Measurements from ENCODE around the gene OPCML.

Gene OPCML

DNA sequence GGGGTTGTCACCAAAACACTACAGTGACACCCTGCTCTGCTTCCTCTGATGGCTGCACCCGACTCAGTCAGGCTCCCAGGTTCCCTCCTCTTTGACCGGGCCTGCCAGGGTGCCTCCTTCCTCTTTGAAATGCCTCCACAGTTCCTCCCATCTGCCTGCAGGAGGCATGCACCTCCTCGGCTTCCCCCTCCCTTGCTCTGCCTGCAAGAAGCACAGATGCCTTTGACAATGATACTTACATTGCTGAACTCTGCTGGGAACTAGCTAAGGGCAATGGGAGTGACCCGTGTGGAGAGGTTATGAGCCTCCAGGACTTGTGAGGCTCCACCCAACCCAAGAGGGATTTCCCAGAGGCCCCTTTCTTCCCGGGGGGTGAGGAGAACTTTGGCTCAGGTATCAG, 674.1 kb downstream of the OPCML start:
- no peak for DNase-seq

DNA sequence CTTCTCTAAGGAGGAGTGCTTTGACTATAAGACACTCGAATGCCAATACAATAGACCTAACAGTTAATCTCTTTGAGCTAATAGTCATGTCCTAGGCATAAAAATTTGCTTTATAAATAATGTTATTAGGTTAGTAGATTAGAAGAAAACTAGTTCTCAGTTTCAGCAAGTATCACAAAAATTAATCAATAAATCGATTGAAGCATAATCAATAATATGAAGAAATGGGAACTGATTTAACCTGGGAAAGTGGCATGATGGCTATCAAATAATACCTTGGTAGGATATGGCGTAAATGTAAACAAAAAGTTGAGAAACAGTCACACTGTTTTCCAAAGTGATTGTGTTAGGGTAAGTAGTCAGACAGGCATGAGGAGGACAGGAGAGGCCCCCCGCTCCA, 676.3 kb downstream of the OPCML start:
- DNase-seq = no peak

DNA sequence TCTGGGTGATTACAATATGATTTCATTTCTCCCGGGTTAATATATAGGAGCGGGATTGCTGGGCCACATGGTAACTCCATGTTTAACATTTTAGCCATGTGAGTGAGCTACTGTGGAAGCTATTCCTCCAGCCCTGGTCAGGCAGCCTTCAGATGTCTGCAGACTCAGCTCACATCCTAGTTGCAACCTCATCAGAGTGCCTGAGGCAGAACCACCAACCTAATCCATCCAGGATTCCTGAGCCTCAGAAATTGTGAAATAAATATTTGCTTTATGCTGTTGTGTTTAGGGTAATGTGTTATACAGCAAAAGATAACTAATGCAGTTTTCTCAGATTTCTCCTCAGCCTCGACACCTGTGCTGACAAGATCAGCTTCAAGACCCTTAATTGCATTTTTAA, 676.8 kb downstream of the OPCML start:
- no peak for DNase-seq

DNA sequence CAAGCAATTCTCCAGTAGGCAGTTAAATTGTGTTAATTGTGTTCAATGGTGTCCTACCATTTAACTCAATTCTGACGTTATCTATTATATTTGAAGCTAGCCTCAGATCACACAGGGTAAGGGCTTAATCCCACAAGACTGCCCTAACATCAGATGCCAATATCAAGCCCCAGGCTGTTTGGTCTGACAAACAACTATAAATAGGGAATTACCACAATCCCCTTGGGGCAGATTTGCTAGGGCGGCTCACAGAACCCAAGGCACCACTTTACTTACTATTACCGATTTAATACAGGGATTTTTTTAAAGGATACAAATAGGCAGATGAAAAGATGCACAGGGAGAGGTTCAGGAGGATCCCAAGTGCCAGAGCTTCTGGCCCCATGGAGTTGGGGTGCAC, 678.4 kb downstream of the OPCML start:
- DNase-seq = no peak

DNA sequence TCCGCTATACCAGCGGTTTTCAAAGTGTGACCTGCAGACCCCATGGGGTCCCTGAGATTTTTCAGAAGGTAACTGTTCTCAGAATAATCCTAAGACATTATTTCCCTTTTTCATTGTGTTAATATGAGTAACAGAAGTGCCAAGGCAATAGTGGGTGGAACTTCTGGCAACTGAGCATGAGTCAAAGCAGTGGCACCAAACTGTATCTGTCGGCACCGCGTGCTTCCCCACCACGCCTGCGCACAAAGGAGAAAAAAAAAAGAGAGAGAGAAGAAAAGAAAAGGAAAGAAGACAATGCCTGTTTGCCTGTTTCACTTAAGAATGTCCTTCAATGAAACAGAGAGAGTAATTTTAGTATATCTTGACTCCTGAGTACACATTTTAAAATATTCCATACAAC, 679.9 kb downstream of the OPCML start:
- no peak for DNase-seq

DNA sequence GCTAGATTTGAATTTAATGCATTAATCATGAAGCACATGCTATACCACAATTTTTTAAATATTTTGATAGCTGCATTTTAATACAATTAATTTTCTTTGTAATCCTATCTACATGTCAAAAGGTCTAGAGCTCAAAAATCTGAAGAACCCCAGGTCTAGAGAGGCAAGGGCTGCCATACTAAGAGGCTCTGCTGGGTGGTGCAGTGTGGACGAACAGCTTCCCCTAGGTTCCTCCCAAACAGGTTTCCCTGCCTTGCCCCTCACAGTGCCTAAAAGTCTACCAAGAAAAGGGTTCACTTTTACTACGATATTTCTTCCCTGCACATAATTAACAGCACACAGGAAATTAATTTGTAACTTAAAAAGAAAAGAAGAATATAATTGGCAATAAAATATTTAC, 681.1 kb downstream of the OPCML start:
- no peak for DNase-seq

DNA sequence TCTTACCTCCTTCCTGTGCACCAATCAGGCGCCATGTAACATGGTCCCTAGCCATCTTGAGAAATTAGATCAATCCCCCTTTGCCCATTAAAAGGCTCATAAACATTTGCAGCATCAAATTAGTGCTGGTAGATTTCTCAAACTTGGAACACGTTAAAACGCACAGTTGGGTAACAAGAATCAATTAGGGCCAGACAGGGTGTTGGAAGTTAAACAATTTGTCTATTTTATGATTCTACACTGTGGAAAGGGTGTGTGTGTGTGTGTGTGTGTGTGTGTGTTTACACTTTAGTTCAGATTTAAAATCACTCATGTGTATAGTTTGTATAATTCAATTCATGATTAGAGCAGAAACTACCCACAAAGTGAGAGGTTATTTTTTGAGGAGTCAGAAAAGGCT, 682.0 kb downstream of the OPCML start:
- no peak for DNase-seq

DNA sequence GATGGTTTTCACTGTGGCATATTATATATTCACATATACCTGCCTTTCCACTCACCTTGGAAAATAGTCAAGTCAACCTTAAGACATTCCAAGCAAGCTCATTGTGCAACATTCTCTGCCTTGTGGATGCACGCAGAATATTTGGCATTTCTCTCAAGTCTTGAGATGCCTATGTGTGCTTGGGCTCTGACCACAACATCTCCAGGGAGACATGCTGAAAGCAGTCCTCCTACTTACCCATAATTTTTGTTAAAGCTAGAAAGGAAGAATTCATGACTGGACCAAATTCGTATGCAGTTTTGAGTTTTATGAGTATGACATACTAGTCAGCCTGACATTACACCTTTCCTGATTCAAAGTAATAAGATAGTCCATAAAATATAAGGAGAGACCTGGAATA, 684.0 kb downstream of the OPCML start:
- DNase-seq = no peak

DNA sequence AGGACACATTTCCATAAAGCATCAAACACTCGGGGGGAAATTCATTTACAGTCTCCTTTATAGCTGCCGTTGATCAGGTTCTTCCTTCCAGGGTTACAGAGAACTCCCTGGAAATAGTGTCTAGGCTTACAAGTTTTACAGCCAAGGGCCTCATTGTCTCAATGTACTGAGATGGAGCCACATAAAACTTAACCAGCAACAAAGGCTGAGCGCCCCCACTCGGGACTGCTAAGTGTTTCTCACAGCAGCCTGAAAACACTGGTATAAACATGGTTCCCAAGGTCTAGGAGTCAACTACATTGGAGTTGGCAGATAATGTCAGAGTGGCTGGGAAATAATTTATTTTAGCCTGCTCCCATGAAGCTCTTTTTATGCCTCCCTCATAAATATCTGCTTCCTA, 686.2 kb downstream of the OPCML start:
- DNase-seq = no peak

DNA sequence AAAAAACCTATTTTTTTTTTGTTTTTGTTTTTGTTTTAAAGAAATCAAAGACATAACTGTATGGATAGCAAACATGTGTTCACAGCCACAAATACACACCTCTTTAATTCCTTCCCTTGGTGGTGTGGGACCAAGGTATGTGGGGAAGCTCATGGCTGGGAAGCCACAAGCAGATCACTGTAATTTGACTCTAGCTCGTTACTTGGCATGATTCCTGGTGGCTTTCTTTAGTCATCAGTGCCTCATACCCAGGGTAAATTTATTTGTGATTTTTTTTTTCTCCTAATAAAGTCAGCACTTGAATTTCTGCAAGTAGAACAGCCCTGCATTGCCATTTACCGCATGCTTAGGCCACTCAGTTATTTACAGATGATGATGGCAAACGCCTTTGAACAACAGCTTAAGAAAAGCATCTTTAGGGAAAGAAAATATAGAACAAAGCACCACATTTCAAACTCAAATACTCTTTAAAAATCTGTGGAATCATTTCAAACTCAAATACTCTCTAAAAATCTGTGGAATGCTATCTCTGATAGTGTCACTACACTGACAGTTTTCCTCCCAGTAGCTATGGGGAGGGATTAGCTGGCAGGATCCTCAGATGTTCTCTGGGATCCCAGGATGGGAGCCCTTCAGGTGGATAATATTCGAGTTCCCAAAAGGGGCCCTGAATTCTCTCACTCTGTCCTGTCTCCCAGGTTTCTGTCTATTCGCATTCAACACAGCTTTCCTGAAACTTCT, 687.2 kb downstream of the OPCML start:
- no peak for DNase-seq

DNA sequence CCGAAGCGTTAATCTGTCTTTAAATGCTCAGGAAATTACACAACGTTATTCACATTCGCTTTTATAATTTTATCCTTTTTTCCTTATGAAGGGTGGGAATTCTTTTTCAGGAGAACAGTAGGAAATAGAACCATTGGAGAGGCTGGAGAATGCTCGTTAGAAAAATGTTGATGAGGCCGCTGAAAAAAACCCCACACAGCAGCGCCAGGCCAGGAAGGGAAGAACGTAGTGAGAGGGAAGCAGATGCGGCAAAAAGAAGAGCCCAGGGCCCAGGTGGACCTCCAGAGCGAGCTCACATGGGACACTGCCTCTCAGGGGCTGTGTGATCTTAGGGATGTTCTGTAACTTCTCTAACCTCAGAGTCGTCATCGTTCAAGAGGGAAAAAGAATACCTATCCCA, 691.6 kb downstream of the OPCML start:
- no peak for DNase-seq

DNA sequence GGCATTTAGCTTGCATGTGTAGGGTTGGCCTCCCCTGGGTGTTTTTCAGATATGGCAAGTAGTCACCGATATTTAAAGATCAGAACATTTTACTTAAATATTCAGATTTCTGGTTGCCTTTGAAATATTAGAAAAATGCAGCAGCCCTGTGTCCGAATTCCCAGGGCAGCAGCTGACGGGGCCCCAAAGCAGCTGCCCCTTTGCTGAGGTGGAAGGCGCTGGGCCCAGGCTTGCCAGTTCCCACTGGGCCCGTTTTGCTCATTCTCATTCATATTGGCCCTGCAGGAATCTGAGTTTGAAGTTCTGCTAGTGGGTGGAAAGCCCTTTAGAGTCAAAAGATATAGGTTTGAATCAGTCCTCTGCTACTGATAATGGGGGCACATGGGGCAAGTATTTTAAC, 692.1 kb downstream of the OPCML start:
- no peak for DNase-seq

DNA sequence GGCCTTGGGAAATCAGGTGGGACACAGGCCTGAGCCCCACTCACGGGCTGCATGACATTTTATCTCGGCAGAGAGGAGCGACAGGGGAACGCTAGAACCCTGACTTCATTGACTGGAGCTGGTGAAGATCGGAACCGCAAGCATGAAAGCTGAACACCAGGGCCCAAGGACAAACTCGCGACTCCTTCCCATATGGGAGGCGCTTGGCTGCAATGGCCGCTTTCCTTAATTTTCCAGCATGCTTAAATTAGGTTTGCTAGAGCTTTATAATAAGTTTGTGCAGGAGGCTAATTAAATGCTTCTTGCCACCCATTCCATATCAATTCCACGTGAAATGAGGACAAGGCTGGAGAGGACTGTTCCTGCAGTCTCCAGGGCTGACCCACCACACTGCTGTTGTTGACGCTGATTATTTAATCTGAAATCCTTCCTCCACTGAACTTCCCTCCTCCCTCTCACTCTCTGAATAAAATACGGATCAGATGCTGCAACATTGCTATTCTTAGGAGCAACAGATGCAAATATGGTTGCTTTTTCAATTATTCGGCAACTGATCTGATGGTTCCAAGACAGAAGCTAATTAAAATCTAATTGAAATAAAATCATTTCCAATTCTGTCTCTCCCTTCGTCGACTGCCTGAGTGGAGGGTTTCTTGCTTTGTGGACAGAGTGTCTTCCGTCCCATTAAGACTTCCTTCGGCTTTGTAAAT, 692.9 kb downstream of the OPCML start:
- no peak for DNase-seq

DNA sequence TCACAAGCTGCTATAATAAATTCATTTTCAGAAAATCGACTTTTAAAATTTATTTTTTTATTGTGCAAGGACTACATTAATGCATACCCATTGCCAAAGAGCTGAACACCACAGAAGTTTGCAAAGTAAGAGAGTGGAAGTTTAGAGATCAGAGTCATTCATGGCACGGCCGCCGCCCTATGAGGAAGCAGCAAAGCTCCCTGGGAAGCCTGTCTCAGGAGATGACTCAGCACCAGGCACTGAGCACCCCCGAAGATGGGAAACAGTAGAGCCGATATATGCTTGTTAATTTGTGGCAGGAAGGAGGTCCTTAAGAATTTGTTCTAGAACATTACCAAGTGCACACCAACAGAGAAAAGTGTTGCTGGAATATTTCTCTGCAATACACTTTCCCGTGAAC, 693.7 kb downstream of the OPCML start:
- DNase-seq = peak in 2 of 56 donors; percentile 3 to 7

DNA sequence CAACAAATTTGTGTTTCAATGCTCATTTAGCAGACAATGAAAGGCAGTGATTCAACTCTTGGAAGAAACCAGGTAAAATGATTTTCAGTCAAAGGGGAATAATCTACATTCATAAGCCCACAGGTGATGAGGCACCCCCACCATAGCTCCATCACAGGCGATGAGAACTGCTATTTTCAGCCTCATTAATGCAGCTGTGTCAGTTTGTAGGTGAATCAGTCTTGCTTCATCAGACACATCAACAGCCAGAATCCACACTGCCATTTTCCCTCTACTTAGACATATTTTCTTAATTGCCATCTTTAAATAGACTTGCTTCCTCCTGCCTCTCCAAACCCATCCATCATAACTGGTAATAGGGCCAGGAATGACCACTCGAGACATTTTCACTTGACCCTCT, 701.0 kb downstream of the OPCML start:
- no peak for DNase-seq

DNA sequence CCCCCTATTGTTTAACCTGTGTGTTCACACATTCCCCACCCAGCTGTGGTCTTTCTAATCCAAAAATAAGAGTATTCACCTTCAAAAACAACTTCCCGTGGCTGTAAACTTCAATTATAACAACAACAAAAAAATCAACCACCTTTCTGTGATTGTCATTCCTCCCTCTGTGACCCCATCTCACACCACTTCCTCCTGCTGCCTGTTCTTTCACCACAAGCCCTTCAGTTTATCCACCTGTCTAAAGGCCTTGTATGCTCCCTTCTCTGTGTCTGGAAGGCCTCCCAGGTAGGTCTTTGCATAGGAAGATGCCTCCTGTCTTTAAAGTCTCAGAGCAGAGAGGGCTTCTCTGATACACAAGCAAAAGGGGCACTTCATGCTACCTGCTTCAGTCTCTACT, 707.7 kb downstream of the OPCML start:
- DNase-seq = no peak

DNA sequence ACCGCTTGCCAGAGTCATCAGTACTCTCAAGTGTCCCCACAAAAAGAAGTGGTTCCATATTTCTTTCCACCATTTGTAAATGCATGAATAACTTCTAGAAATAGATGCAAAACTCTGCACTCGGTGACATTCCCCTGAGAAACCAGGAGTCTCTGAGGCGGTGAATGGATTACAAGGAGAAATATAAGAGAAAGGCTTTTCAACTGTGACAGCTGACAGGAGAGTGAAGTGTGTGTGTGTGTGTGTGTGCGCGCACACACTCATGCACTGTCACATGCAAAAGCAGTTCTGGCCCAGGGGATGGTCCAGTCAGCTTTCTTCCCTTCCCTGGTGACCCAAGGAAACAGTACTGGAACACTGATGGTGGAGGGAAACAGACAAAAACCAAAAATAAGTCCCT, 710.0 kb downstream of the OPCML start:
- DNase-seq = no peak

DNA sequence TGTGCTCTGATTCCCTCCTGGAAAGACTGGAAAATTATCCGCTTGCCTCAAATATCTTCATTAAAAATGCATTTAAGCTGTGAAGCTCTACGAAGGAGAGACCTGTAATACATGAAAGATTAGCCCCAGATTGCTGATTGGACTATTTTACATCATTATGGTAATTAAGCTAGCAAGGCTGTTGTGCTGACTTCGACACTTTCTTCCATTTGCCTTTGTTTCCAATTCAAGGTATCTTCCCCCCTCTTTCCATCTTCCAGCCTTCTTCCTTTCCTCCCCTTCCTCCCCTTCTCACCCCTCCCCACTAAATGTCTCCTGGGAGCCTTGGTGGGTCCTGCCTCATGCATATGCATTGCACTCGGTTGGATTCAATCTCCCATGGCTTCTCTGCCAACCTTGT, 710.8 kb downstream of the OPCML start:
- DNase-seq = no peak

DNA sequence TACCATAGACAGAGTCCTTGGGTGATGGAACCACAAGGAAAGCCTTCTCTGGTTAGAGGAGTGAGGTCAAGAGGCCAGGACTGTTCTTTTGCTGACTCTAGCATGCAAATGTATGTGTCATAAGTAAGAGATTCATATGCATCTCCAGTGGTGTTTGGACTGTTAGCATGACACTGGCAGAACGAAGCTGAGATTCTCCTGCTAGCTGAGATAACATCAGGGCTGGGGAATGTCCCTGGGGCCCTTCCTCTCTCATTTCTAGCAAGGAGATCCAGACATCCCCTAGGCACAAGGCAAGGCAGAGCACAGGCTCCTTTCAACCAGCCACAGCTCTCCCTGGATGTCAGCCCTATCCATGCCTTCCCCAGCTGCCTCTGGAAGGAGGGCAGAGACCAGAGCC, 711.3 kb downstream of the OPCML start:
- DNase-seq = no peak

DNA sequence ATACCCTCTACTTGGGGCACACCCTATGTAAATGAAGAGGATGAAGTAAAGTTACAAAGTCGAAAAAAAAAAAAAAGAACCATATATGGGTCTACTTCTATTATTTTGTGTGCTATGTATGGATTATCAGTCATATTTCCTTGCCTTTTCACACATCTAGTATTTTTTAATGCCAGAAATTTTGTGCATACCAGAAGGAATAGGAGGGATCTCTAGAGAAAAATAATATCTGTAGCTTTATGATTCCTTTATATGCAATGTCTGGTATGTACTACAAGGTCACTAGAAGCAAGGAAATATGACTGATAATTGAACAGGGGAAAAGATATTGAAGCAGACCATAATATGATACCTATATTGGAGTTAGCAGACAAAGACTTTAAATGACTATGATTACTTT, 713.4 kb downstream of the OPCML start:
- no peak for DNase-seq

DNA sequence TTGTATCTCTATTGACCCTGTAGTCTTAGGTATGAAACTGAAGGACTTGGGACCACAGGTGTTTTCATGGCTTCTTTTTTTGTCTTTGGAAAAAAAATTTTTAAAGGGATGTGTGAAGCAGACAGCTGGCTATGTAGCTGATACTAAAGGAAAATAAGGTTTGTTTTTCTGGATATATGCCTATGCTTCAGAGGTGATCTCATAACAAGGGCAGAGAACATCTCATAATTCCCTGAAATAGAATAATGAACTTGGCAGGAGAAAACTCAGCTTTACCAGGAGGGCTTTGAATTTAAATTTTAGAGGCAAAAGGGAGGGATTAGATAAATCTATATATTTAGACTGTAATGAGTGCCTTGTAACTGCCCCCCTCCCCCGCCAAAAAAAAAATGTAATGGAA, 714.9 kb downstream of the OPCML start:
- no peak for DNase-seq

DNA sequence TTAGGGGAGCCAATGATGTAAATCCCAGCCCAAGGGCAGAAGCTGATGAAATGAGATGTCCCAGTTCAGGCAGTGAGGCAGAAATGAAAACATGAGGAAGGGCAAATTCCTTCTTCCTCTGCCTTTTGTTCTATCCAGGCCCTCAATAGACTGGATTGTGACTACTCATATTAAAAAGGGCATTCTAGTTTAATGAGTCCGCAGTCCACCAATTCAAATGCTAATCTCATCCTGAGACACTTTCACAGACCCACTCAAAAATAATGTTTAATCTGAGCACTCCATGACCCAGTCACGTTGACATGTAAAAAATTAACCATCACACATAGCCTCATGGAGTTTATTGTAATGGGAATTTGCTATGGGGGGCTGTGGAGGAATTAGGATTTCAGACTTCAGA, 717.9 kb downstream of the OPCML start:
- no peak for DNase-seq

DNA sequence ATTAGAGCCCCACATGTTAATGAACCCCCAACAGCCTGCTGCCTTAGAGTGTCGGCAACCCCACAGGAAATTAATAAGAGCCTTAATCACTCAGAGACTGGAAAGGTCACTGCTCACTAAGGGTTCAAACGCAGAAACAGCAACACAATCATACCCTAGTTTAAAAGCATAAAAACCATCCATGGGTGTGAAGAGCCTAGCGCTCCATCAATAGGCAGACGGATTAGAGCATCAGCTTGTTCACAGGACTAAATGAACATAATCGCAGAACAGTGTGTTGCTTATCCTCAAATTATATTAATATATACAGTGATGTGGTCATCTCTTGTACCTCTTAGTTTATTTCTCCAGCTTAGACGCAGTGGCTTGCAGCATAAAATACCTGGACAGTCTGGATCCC, 720.7 kb downstream of the OPCML start:
- no peak for DNase-seq

DNA sequence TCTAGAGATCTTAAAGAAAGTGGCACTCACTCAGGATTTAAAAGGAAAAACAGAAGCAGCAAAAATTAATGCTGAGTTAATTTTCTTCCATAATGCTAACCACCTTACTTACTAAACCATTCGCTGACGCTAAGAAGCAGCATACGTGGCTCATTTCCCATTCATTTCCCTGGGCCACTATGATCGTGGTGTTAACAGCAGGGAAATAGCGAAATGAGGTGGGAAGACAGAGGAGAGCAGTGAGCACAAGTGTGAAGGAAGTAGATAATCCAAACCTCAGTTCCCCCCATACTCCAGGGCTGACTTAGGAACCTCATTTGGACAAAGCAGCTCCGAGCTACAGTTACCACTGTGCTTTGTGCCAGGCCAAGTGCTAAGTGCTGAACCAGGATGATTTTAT, 723.2 kb downstream of the OPCML start:
- DNase-seq = no peak
